Stimulated activated CD4-positive, alpha-beta T cell treated with anti-CD3 and anti-CD28 coated beads, Interleukin-12 subunit alpha, Interleukin-12 subunit beta, amount 100 ng/mL, for 48 hours (primary cell): Measurements from ENCODE around the gene OR8D4.
"Not testable (repeated sequence)": the region's sequence is repeated elsewhere in the genome, so short reads cannot be mapped to it uniquely, and the experiment has no call there.

Source experiments
- DNase-seq, 3 donors: peaks; one replicate each; pipeline ENCODE4 v3.0.0-alpha.2; 2020; ENCODE audit warnings: low read depth in 2 of 3, low spot score in 1 of 3

Gene OR8D4

DNA sequence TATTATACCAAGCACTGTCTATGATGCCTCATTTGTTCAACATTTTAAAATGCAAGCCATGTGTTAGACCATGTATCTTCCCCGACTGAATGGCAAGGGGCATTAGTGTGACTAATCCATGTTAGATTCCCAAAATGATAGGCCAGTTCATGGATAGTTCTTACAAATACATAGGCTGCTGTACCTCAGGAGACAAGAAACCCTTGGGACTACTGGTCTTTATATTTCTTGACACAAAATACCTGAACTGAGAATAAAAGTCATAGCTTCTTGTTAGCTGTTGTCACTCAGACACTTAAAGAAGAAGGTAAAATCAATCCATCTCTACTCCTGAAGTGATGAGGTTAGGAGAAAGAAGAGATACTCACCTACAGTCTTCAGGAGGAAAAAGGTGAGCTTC lies at the start of gene OR8D4:
TSS of gene OR8D4 (plus strand) at position 301 of the 400 bp plus-strand sequence. CDS start 4,265 bp downstream, outside the sequence.
- DNase-seq: no peak

GRCh38 chr11:123852321-123852720 lies 49.6 kb upstream of the OR8D4 start:
- DNase-seq: no peak

GRCh38 chr11:123853038-123853437 lies 48.9 kb upstream of the OR8D4 start:
- no peak for DNase-seq

GRCh38 chr11:123856444-123856843 lies 45.5 kb upstream of the OR8D4 start:
- no peak for DNase-seq

DNA sequence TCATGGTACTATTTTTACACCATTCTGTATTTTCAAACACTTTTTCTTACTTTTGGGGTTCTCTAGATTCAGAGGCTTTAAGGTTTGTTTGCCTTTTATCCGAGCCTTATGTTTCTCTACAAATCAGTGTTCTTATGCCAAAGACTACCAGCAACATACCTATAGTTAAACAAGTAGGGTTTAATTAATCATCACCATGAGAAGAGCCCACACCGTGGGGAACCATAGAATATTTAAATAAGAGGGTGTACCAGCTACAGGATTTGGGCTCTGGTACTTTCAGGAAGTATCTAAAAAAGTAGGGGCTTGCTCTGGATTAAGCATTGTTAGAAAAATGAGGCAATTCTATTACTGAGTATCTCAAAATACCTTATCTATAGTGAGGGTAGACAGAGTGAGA lies 42.2 kb upstream of the OR8D4 start:
- no peak for DNase-seq

- DNase-seq: not testable (repeated sequence)
These were observed 36.7 kb upstream of the OR8D4 start for GRCh38 chr11:123865293-123865692.

DNA sequence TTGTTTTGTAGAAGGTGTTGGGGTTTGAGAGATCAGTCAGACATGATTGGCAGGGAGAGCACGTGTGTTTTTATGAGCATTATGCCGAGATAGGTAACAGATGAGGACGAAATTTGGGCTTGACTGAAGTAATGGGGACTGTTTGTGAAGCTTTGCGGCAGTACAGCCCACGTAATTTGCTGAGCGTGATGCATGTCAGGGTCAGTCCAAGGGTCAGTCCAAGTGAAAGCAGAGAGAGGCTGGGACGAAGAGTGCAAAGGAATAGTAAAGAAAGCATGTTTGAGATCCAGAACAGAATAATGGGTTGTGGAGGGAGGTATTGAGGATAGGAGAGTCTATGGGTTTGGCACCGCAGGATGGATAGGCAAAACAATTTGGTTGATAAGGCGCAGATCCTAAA lies 34.2 kb upstream of the OR8D4 start:
- not testable (repeated sequence) for DNase-seq

- DNase-seq: no peak
These were observed 21.1 kb upstream of the OR8D4 start for GRCh38 chr11:123880912-123881311.

GRCh38 chr11:123885570-123885969 lies 16.4 kb upstream of the OR8D4 start, which contains the start of gene TMEM225:
Gene TMEM225, minus strand, starts transcription at chr11:123885670. Its CDS starts 245 bp downstream, at chr11:123885425.
- DNase-seq: no peak

- no peak for DNase-seq
These were observed 9.9 kb upstream of the OR8D4 start for GRCh38 chr11:123892031-123892430.

DNA sequence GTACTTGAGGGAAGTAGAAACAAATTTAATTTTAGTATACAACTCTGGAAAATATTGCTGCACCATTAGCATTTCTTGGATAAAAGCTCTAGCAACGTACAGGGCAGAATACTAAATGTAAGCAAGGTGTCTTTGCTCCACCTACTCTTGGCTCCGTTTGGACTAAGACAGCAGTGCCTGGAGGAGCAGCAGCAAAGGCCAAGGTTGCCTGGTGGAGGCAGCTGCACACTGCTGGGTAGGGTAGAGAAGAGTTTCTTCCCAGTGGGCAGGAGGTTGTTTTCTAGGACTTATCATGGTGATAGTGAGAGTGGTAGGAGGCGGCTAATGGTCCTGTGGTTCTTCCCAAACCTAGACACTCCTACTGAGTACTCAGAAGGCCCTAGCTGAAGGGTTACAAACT lies 2.2 kb upstream of the OR8D4 start:
- DNase-seq: no peak

- DNase-seq: no peak
These were observed 2.0 kb downstream of the OR8D4 start for GRCh38 chr11:123903932-123904331.

GRCh38 chr11:123904932-123905331 lies 3.0 kb downstream of the OR8D4 start:
- no peak for DNase-seq

- DNase-seq: no peak
These were observed 3.9 kb downstream of the OR8D4 start for GRCh38 chr11:123905826-123906225.

DNA sequence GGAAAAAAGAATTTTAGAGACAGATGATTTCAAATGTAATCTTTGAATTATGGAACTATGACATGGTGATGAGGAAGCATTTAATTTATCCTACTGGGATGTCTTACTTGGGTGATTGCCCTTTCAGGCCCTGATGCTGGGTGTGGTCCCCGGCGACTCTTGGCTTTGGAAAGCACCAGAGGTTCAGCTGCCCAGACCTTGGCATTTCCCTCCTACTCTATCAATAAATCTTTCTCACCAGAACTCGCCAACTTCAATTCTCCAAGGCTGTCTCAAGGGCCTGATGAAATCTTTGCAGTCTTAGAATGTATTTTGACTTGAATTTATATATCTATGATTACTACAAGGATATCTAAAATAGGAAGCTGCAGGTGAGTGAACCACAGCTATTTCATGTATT lies 19.0 kb downstream of the OR8D4 start:
- DNase-seq: no peak

DNA sequence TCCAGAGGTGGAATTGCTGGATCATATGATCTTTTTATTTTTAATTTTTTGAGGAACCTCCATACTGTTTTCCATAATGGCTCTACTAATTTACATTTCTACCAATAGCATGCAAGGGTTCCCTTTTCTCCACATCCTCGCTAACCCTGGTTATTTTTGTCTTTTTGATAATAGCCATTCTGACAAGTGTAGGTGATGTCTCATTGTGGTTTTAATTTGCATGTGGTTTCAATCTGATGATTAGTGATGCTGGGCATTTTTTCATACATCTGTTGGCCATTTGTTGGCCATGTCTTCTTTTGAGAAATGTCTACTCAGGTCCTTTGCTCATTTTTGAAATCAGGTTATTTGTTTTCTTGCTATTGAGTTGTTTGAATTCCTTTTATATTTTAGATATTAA lies 22.1 kb downstream of the OR8D4 start:
- no peak for DNase-seq

DNA sequence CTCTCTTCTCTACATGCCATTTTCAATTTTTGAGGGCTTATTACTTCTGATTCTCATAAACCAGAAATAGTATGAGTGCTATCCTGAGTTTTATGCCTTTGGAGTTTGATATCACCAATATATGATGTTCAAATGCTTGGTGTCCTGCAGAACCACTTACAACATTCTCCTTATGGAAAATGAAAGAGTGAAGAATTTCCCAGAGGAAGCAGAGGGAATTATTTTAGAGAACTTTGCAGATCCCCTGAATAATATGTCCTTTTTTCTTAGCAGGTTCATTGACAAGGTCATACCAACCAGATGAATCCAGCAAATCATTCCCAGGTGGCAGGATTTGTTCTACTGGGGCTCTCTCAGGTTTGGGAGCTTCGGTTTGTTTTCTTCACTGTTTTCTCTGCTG lies 37.4 kb downstream of the OR8D4 start, which contains the start of gene OR4D5:
TSS of gene OR4D5 (plus strand) at position 301 of the 400 bp plus-strand sequence. CDS start at position 301, 0 bp downstream.
- DNase-seq: no peak

- no peak for DNase-seq
These were observed 40.4 kb downstream of the OR8D4 start for GRCh38 chr11:123942413-123942812.

DNA sequence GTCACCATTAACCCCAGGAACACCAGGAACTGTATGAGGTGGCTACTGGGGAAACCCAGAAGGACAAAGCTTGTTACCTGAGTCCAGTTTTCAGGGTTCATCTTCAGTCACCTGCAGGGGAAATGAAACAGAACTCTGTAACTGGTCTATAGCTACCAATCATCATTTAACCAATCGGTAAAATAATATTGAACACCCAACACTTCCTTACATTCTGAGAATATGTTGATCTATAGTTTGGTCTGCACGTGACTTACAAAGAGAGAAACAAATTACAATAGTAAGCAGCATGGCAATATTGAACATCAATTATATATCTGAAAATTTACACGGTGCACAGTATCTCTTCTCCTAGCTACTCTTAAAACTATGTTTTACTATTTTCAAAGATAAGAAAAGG lies 41.8 kb downstream of the OR8D4 start, which contains the start of gene OR6T1:
TSS of gene OR6T1 (minus strand) at position 101 of the 400 bp plus-strand sequence. CDS start at position 101, 0 bp downstream.
- no peak for DNase-seq

DNA sequence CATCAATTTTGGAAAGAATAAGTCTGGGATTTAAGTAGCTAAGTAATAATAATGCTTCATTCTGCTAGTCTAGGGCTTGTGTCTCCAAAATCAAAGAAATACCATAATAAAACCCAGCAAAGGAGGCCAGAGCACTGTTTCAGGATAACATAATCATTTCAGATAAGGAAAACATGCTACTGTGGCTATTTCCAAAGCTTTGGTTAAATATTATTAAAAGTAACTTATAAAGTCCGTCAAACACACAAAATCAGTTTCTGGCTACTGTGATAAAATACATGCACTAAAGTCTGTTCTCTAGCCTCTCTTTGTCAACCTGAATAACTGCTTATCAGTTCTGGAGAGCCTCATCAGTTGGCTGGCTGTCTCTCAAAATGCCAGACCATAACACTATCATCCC lies 43.2 kb downstream of the OR8D4 start:
- no peak for DNase-seq

DNA sequence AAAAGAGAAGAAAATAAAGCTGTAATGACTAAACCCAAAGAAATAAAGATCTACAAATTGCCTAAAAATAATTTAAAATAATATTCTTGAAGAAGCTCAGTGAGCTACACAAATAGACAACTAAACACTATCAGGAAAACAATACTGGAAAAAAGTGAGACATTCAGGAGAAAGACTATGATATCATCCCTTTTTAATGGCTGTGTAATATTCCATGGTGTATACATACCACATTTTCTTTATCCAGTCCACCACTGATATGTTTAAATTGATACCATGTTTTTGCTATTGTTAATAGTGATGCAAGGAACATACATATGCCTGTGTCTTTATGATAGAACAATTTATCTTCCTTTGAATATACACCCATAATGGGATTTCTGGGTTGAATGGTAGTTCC lies 54.8 kb downstream of the OR8D4 start:
- no peak for DNase-seq
